ENCODE results near the gene ARMH4.

Gene ARMH4

DNA sequence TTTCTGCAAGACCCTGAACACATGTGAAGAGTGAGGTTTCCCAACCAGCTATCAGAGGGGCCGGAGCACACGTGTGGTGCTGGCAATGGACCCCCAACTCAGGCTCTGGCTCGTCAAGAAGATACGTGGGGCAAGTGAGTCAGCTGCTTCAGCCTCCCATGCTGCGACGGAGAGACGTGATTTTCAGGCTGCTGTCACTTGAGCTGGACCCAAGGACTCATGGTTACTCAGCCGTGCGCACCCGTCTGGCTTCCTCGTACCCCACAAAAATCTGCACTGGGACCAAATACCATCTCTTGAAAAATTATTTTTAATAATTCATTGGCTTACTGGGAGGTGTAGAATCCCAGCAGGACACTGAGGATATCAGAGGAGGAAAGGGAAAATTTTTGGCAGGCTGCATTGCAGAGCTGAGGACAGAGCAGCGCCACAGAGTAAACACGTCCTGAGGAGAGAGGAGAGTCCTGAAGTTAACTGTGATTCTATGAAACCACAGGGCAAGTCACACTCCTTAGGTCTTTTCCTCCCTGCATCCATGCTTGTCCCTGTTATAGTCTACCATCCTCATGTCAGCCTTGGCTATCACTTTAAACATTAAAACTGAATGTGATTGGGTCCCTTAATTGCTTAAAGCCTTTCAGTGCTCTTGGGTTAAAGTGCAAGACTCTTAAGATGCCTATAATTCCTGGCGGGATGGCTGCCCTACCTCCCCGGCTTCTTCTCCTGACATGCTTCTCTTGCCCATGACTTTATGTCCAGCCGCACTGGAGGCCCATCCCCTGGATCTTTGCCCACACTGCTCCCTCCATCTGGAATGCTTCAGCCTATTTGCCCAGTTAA, 190.8 kb downstream of the ARMH4 start:
- no peak for DNase-seq (ENCODE audit: low read depth)
- TF ChIP-seq, protein P1, sequence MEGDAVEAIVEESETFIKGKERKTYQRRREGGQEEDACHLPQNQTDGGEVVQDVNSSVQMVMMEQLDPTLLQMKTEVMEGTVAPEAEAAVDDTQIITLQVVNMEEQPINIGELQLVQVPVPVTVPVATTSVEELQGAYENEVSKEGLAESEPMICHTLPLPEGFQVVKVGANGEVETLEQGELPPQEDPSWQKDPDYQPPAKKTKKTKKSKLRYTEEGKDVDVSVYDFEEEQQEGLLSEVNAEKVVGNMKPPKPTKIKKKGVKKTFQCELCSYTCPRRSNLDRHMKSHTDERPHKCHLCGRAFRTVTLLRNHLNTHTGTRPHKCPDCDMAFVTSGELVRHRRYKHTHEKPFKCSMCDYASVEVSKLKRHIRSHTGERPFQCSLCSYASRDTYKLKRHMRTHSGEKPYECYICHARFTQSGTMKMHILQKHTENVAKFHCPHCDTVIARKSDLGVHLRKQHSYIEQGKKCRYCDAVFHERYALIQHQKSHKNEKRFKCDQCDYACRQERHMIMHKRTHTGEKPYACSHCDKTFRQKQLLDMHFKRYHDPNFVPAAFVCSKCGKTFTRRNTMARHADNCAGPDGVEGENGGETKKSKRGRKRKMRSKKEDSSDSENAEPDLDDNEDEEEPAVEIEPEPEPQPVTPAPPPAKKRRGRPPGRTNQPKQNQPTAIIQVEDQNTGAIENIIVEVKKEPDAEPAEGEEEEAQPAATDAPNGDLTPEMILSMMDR (IDR thresholded peaks at IDR 0.05; ENCODE audit: low read depth, low read length, missing control alignments): no peak
- no peak overlapping the region for H3K4me3 ChIP-seq (ENCODE audit: low read depth, low read length)

DNA sequence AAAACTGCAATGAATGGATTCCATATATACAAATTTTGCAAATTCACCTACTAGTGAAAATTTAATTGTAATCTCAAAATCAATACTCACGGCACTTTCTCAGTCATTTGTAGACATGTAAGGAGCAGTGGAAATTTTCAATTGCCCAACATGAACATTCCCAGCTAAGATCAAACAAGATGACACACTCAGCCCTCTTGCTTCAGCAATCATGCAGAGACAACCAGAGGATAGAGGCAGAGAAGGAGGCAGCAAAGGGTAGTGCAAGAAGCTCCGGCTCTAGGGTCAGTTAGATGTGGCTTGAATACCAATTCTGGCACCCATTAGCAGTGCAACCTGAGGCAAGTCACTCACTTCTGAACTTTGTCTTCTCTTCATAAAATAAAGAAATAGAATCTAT, 194.6 kb downstream of the ARMH4 start:
- TF ChIP-seq, protein P1 (IDR thresholded peaks at IDR 0.05; ENCODE audit: low read depth, low read length, missing control alignments): no peak
- DNase-seq (ENCODE audit: low read depth): no peak
- no peak overlapping the region for H3K4me3 ChIP-seq (ENCODE audit: low read depth, low read length)
